HFFc6 (cell line): ENCODE data around the gene SLTM. TPM values are rescaled to one million over a fixed set of nuclear protein-coding genes. Genes with fewer than 3 reads are reported as not detected.

Experiments
- DNase-seq: peaks from one replicate; pipeline ENCODE4 v3.0.0-alpha.2; 2018
- H3K27ac Mint-ChIP-seq: 2 replicates; pipeline ENCODE4 v1.8.0; 2020; ENCODE audit warnings: mild to moderate bottlenecking, mixed read lengths
- H3K27me3 Mint-ChIP-seq: 2 replicates; pipeline ENCODE4 v1.8.0; 2021; ENCODE audit warnings: mild to moderate bottlenecking, moderate library complexity, mixed read lengths; ENCODE audit not compliant: insufficient read depth
- H3K36me3 Mint-ChIP-seq: 2 replicates; pipeline ENCODE4 v1.8.0; 2021; ENCODE audit warnings: low read depth, mixed read lengths
- H3K4me1 Mint-ChIP-seq: 2 replicates; pipeline ENCODE4 v1.8.0; 2020; ENCODE audit warnings: low read depth, mixed read lengths
- H3K4me3 Mint-ChIP-seq: 2 replicates; pipeline ENCODE4 v1.8.0; 2020; ENCODE audit warnings: mild to moderate bottlenecking, moderate library complexity, mixed read lengths
- H3K9me3 Mint-ChIP-seq: 2 replicates; pipeline ENCODE4 v1.8.0; 2020; ENCODE audit warnings: mild to moderate bottlenecking, mixed read lengths
- CTCF ChIP-seq: fragments of 200-600 bp; sonication (generic); IDR thresholded peaks from 2 replicates; pipeline ENCODE4 v1.5.0; 2021; ENCODE audit warnings: antibody characterized with exemption, mild to moderate bottlenecking
- long read RNA-seq: library from polyadenylated mRNA; unstranded; transcript quantifications from one replicate; pipeline ENCODE4 v2.0.0, GENCODE V29; 2019
- total RNA-seq, 6 experiments: library from RNA; stranded (reverse); fragmentation: NEBNext Ultra II Directional; extraction: Animal tissue kit (Norgen Biotek cat#: 25700); gene quantifications; 2 replicates in 1 of 6; 3 replicates in 5 of 6; pipeline ENCODE4 v1.2.3, GENCODE V29; 2021

Gene SLTM
- 10 to 100 TPM; 38.1 to 49.4 (median 45.3) TPM for total RNA-seq
- long read RNA-seq, partial matches to known transcripts = 22 of 34 reads
- long read RNA-seq, other reads (novel, unspliced or antisense) = 10 of 34 reads

- Mint-ChIP-seq H3K9me3 (no peaks in the 10 kb centered on the region), H3K4me3 (peak within 1 kb of the TSS; percentile 97)
These were observed at the start of gene SLTM for GRCh38 chr15:58933281-58934113. TSS of gene SLTM (minus strand) at chr15:58933679. CDS start at chr15:58933565, 114 bp downstream.

GRCh38 chr15:58983261-58983660 is 49.8 kb upstream of the SLTM start:
- Mint-ChIP-seq H3K27ac (no peak overlapping the region), H3K4me1 (peaks cover 35% of the 10 kb centered on the region), H3K4me3 (peak overlapping the region; percentile 34; the same call in 1 of the 2 replicates), H3K36me3 (no peaks in the 10 kb centered on the region), H3K27me3 (no peaks in the 10 kb centered on the region; the same call in none of the 2 replicates), H3K9me3 (no peaks in the 10 kb centered on the region)
- no peak for DNase-seq
- TF ChIP-seq CTCF = no peak

More at GRCh38 chr15:58933281-58934113, at the start of gene SLTM:
- H3K27ac Mint-ChIP-seq = peak within 1 kb of the TSS; percentile 99
- peaks cover 22% of the 10 kb centered on the region for H3K4me1 Mint-ChIP-seq
- TF ChIP-seq CTCF = peak; percentile 66
- peak; percentile 95 for DNase-seq
- H3K36me3 Mint-ChIP-seq = peaks cover 6% of the 10 kb centered on the region; the same call in 1 of the 2 replicates
- peaks cover 4% of the 10 kb centered on the region for H3K27me3 Mint-ChIP-seq

GRCh38 chr15:58981808-58982475 is 48.5 kb upstream of the SLTM start:
- TF ChIP-seq CTCF = no peak
- Mint-ChIP-seq H3K36me3 (no peaks in the 10 kb centered on the region), H3K27me3 (no peaks in the 10 kb centered on the region; the same call in none of the 2 replicates)

GRCh38 chr15:58980351-58980939 is 47.0 kb upstream of the SLTM start:
- TF ChIP-seq CTCF = peak; percentile 80
- H3K27ac Mint-ChIP-seq = no peak overlapping the region
- no peak overlapping the region; the same call in 1 of the 2 replicates for H3K4me3 Mint-ChIP-seq
- H3K36me3 Mint-ChIP-seq = no peaks in the 10 kb centered on the region
- peak; percentile 11 for DNase-seq
- no peaks in the 10 kb centered on the region; the same call in none of the 2 replicates for H3K27me3 Mint-ChIP-seq
- no peaks in the 10 kb centered on the region for H3K9me3 Mint-ChIP-seq
- peaks cover 35% of the 10 kb centered on the region for H3K4me1 Mint-ChIP-seq

More at GRCh38 chr15:58981808-58982475, 48.5 kb upstream of the SLTM start:
- DNase-seq = no peak
- H3K4me3 Mint-ChIP-seq = peak overlapping the region; percentile 67
- peaks cover 31% of the 10 kb centered on the region for H3K4me1 Mint-ChIP-seq
- H3K27ac Mint-ChIP-seq = no peak overlapping the region
- no peaks in the 10 kb centered on the region for H3K9me3 Mint-ChIP-seq

- Mint-ChIP-seq H3K27ac (no peak overlapping the region), H3K4me3 (no peak overlapping the region), H3K27me3 (no peaks in the 10 kb centered on the region; the same call in none of the 2 replicates), H3K36me3 (no peaks in the 10 kb centered on the region), H3K4me1 (peaks cover 30% of the 10 kb centered on the region), H3K9me3 (no peaks in the 10 kb centered on the region)
- no peak for TF ChIP-seq CTCF
- DNase-seq = no peak
These were observed 44.4 kb upstream of the SLTM start for GRCh38 chr15:58977887-58978286.
